Motor neuron (in vitro differentiated cells): ENCODE data around the gene RERGL. TPM values are rescaled to one million over a fixed set of nuclear protein-coding genes. Genes with fewer than 3 reads are reported as not detected.
A peak's percentile ranks its signal among the peaks of the same experiment; 100 is the strongest.

Source experiments
- ATAC-seq, 8 experiments: fragments of 200-7000 bp; cut with Tn5 transposase; replicated peaks in 6 of 8; 2 replicates each; pipeline ENCODE4 v1.8.0; 2021; ENCODE audit warnings: mild to moderate bottlenecking in 8 of 8, moderate library complexity in 8 of 8
- H3K27ac ChIP-seq, 2 donors: fragments of 250-450 bp; sonication (Bioruptor Pico); 2 replicates each; pipeline ENCODE4 v1.9.0; 2021; ENCODE audit warnings: antibody characterized with exemption in 2 of 2, mild to moderate bottlenecking in 2 of 2, moderate library complexity in 1 of 2
- H3K4me1 ChIP-seq, 2 donors: fragments of 250-450 bp; sonication (Bioruptor Pico); replicated peaks in 1 of 2; 2 replicates each; pipeline ENCODE4 v1.6.1; 2021; ENCODE audit warnings: antibody characterized with exemption in 2 of 2, mild to moderate bottlenecking in 2 of 2, moderate library complexity in 1 of 2
- H3K4me3 ChIP-seq, 5 donors: fragments of 250-450 bp; sonication (Bioruptor Pico); 2 replicates each; pipeline ENCODE4 v1.9.0; 2021; ENCODE audit warnings: antibody characterized with exemption in 5 of 5, mild to moderate bottlenecking in 5 of 5, moderate library complexity in 4 of 5
- WGBS, 10 experiments: fragments of 450-650 bp; shearing (Covaris generic); methylation state at CpG; one replicate each; pipeline ENCODE4 v1.0.0; 2022; 5-methylcytosine and 5-hydroxymethylcytosine counted together
- in situ Hi-C, 9 experiments: fragments of 400-800 bp; cut with MboI; loops; one replicate each; pipeline ENCODE4 v1.15.0; 2021; ENCODE audit warnings: low sequenced_read_pairs in 9 of 9, low pct_unique_long_range_greater_than_20kb in 2 of 9; ENCODE audit not compliant: unreplicated experiment in 9 of 9
- total RNA-seq, 8 experiments: library from RNA; unstranded; fragments of 300-600 nt; gene quantifications; 2 replicates each; pipeline versions ENCODE4 v1.2.3 to v1.2.4, GENCODE V29; 2022

RERGL gene
- under 1 TPM in 2 of 8 experiments, not detected in 6; 0.43 to 0.86 TPM for total RNA-seq

- no peak for ATAC-seq
- H3K4me3 ChIP-seq = no peak within 1 kb of the TSS
- no peaks in the 10 kb centered on the region for H3K4me1 ChIP-seq
- in situ Hi-C loops = no loop called here
- H3K27ac ChIP-seq = no peak within 1 kb of the TSS
- 0 to 100% (median 100%) methylated on average over 1 of the region's 1 CpG for WGBS, 10 experiments
These were observed at the start of gene RERGL for GRCh38 chr12:18090093-18090492. RERGL (minus strand) TSS chr12:18090193; CDS start chr12:18090140, 53 bp downstream.

- 20 to 90% (median 66%) methylated on average over 1 to 4 of the region's 4 CpGs; no CpG with 5 or more reads in 1 of the 10 experiments for WGBS, 10 experiments
- no peak for ATAC-seq
- Histone ChIP-seq H3K27ac (no peak overlapping the region), H3K4me3 (no peak overlapping the region), H3K4me1 (peaks cover 0 to 2% of the 10 kb centered on the region in 2 donors)
- in situ Hi-C loops = no loop called here
These were observed 49.3 kb upstream of the RERGL start for GRCh38 chr12:18139254-18139653.

- Histone ChIP-seq H3K4me3 (no peak overlapping the region), H3K4me1 (peaks cover 0 to 2% of the 10 kb centered on the region in 2 donors), H3K27ac (no peak overlapping the region)
- peak in 1 of 8 experiments; percentile 67 for ATAC-seq
- in situ Hi-C loops = no loop called here
- 16 to 96% (median 71%) methylated on average over 1 to 8 of the region's 8 CpGs for WGBS, 10 experiments
These were observed 45.5 kb upstream of the RERGL start for GRCh38 chr12:18135509-18135908.

GRCh38 chr12:18135086-18135485, 45.1 kb upstream of the RERGL start:
- no peak for ATAC-seq
- no peak overlapping the region for H3K27ac ChIP-seq
- in situ Hi-C loops = no loop called here
- peaks cover 0 to 2% of the 10 kb centered on the region in 2 donors for H3K4me1 ChIP-seq
- 7 to 79% (median 62%) methylated on average over 1 to 3 of the region's 3 CpGs; no CpG with 5 or more reads in 1 of the 10 experiments for WGBS, 10 experiments
- H3K4me3 ChIP-seq = no peak overlapping the region

GRCh38 chr12:18130851-18131250, 40.9 kb upstream of the RERGL start:
- in situ Hi-C loops = no loop called here
- no peak overlapping the region for H3K4me3 ChIP-seq
- H3K4me1 ChIP-seq = no peaks in the 10 kb centered on the region
- WGBS, 10 experiments = 33 to 92% (median 75%) methylated on average over 3 to 5 of the region's 5 CpGs
- peak in 5 of 8 experiments; percentile 27 to 49 (median 45) for ATAC-seq
- no peak overlapping the region for H3K27ac ChIP-seq

- in situ Hi-C loops = no loop called here
- Histone ChIP-seq H3K4me3 (no peak overlapping the region), H3K27ac (no peak overlapping the region), H3K4me1 (no peaks in the 10 kb centered on the region)
- WGBS, 10 experiments = 0 to 93% (median 71%) methylated on average over 2 to 5 of the region's 5 CpGs; no CpG with 5 or more reads in 1 of the 10 experiments
- ATAC-seq = no peak
These were observed 33.7 kb upstream of the RERGL start for GRCh38 chr12:18123707-18124106.

- in situ Hi-C loops = no loop called here
- ATAC-seq = no peak
- 0 to 100% (median 56%) methylated on average over 1 of the region's 1 CpG; no CpG with 5 or more reads in 7 of the 10 experiments for WGBS, 10 experiments
- Histone ChIP-seq H3K27ac (no peak overlapping the region), H3K4me1 (no peaks in the 10 kb centered on the region), H3K4me3 (no peak overlapping the region)
These were observed 30.9 kb upstream of the RERGL start for GRCh38 chr12:18120899-18121298.

GRCh38 chr12:18108611-18109010, 18.6 kb upstream of the RERGL start:
- Histone ChIP-seq H3K4me1 (no peaks in the 10 kb centered on the region), H3K4me3 (no peak overlapping the region), H3K27ac (no peak overlapping the region)
- no peak for ATAC-seq
- in situ Hi-C loops = no loop called here
- WGBS, 10 experiments = 41 to 92% (median 60%) methylated on average over 1 to 4 of the region's 4 CpGs; no CpG with 5 or more reads in 1 of the 10 experiments

- in situ Hi-C loops = no loop called here
- Histone ChIP-seq H3K4me3 (no peak overlapping the region), H3K4me1 (no peaks in the 10 kb centered on the region), H3K27ac (no peak overlapping the region)
- ATAC-seq = no peak
- 0 to 100% (median 75%) methylated on average over 1 to 2 of the region's 2 CpGs; no CpG with 5 or more reads in 1 of the 10 experiments for WGBS, 10 experiments
These were observed 13.6 kb upstream of the RERGL start for GRCh38 chr12:18103624-18104023.

GRCh38 chr12:18101043-18101442, 11.1 kb upstream of the RERGL start:
- in situ Hi-C loops = no loop called here
- H3K4me1 ChIP-seq = no peaks in the 10 kb centered on the region
- H3K4me3 ChIP-seq = no peak overlapping the region
- WGBS, 10 experiments = 0 to 100% (median 89%) methylated on average over 1 to 2 of the region's 2 CpGs
- no peak for ATAC-seq
- H3K27ac ChIP-seq = no peak overlapping the region

GRCh38 chr12:18084080-18084479, 5.9 kb downstream of the RERGL start:
- 0 to 55% (median 30%) methylated on average over 2 to 3 of the region's 3 CpGs for WGBS, 10 experiments

GRCh38 chr12:18079541-18080246, 10.3 kb downstream of the RERGL start:
- H3K4me1 ChIP-seq = peaks cover 0 to 6% of the 10 kb centered on the region in 2 donors
- peak in 5 of 8 experiments; percentile 21 to 94 (median 42) for ATAC-seq

More at GRCh38 chr12:18084080-18084479, 5.9 kb downstream of the RERGL start:
- ATAC-seq = no peak
- in situ Hi-C loops = no loop called here
- Histone ChIP-seq H3K4me3 (no peak overlapping the region), H3K4me1 (no peaks in the 10 kb centered on the region), H3K27ac (no peak overlapping the region)

GRCh38 chr12:18074001-18074400, 16.0 kb downstream of the RERGL start:
- 0 to 89% (median 68%) methylated on average over 1 to 3 of the region's 3 CpGs; no CpG with 5 or more reads in 2 of the 10 experiments for WGBS, 10 experiments
- Histone ChIP-seq H3K4me1 (peaks cover 5 to 9% of the 10 kb centered on the region in 2 donors), H3K27ac (no peak overlapping the region), H3K4me3 (no peak overlapping the region)
- ATAC-seq = peak in 1 of 8 experiments; percentile 67
- in situ Hi-C loops = no loop called here

More at GRCh38 chr12:18079541-18080246, 10.3 kb downstream of the RERGL start:
- in situ Hi-C loops = no loop called here
- Histone ChIP-seq H3K27ac (no peak overlapping the region), H3K4me3 (no peak overlapping the region)
- 4 to 100% (median 66%) methylated on average over 1 to 7 of the region's 7 CpGs for WGBS, 10 experiments

- in situ Hi-C loops = no loop called here
- Histone ChIP-seq H3K27ac (no peak overlapping the region), H3K4me3 (no peak overlapping the region), H3K4me1 (peaks cover 10 to 15% of the 10 kb centered on the region in 2 donors)
- 33 to 100% (median 86%) methylated on average over 1 to 12 of the region's 14 CpGs; no CpG with 5 or more reads in 1 of the 10 experiments for WGBS, 10 experiments
- ATAC-seq = no peak
These were observed 17.3 kb downstream of the RERGL start for GRCh38 chr12:18072723-18073122.
